ENCODE results near the gene GET4. TPM values are rescaled to one million over a fixed set of nuclear protein-coding genes. Genes with fewer than 3 reads are reported as not detected.

GET4 gene
- total RNA-seq, 1 donor from 2014 or later, result 35.8 TPM

DNA sequence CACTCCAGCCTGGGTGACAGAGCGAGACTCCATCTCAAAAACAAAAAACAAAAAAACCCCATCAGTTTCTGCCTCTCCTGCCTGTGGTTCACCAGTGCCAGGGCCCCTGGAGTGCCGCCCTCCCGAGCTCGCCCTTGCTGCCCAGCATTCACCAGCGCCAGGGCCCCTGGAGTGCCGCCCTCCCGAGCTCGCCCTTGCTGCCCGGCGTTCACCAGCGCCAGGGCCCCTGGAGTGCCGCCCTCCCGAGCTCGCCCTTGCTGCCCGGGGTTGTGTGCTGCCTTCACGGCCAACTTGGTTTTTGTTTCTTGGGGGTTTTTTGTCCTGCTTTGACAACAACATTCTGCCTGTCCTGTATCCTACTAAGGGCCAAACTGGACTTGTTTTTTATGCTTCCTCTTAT is 13.2 kb upstream of the GET4 start:
- Histone ChIP-seq H3K4me1 (peaks cover 13% of the 10 kb centered on the region), H3K36me3 (peaks cover 0 to 68% of the 10 kb centered on the region in 2 donors), H3K27ac (no peak overlapping the region), H3K27me3 (no peaks in the 10 kb centered on the region), H3K9me3 (no peaks in the 10 kb centered on the region), H3K4me3 (no peak overlapping the region)
- TF ChIP-seq POLR2A (IDR thresholded peaks at IDR 0.05) (no peak), POLR2AphosphoS5 (IDR thresholded peaks at IDR 0.05; ENCODE audit: insufficient read depth in 1 of 2, low read depth in 1 of 2) (no peak)
- TF ChIP-seq, protein P1, sequence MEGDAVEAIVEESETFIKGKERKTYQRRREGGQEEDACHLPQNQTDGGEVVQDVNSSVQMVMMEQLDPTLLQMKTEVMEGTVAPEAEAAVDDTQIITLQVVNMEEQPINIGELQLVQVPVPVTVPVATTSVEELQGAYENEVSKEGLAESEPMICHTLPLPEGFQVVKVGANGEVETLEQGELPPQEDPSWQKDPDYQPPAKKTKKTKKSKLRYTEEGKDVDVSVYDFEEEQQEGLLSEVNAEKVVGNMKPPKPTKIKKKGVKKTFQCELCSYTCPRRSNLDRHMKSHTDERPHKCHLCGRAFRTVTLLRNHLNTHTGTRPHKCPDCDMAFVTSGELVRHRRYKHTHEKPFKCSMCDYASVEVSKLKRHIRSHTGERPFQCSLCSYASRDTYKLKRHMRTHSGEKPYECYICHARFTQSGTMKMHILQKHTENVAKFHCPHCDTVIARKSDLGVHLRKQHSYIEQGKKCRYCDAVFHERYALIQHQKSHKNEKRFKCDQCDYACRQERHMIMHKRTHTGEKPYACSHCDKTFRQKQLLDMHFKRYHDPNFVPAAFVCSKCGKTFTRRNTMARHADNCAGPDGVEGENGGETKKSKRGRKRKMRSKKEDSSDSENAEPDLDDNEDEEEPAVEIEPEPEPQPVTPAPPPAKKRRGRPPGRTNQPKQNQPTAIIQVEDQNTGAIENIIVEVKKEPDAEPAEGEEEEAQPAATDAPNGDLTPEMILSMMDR (IDR thresholded peaks at IDR 0.05), result no peak
- DNase-seq (ENCODE audit: extremely low spot score in 2 of 2), result no peak
- intact Hi-C loops (cut with DNase I), result no loop called here

DNA sequence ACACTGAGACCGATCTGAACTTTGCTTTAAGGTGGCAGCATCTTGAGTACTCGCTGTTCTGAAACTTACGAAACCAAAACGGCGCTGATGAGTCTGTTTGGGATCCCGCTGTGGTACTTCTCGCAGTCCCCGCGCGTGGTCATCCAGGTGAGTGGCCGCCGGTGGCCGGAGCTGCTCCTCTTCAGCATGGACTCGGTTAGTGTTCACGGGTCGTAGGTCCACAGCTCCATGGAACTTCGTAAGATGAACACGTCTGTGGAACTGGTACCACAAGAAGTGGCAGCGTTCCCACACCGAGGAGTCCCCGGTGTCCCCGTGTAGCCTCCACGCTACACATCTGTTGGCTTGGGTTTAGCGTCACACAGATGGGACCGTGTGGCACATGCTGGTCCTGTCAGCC is 10.4 kb upstream of the GET4 start:
- Histone ChIP-seq H3K27ac (peak overlapping the region; percentile 90), H3K27me3 (no peaks in the 10 kb centered on the region), H3K4me3 (no peak overlapping the region), H3K9me3 (no peaks in the 10 kb centered on the region), H3K36me3 (peaks cover 0 to 62% of the 10 kb centered on the region in 2 donors), H3K4me1 (peaks cover 15% of the 10 kb centered on the region)
- TF ChIP-seq, protein P1 (IDR thresholded peaks at IDR 0.05), result no peak
- TF ChIP-seq POLR2A (IDR thresholded peaks at IDR 0.05) (no peak), POLR2AphosphoS5 (IDR thresholded peaks at IDR 0.05; ENCODE audit: insufficient read depth in 1 of 2, low read depth in 1 of 2) (no peak)
- DNase-seq (ENCODE audit: extremely low spot score in 2 of 2), result no peak
- intact Hi-C loops (cut with DNase I), result no loop called here

DNA sequence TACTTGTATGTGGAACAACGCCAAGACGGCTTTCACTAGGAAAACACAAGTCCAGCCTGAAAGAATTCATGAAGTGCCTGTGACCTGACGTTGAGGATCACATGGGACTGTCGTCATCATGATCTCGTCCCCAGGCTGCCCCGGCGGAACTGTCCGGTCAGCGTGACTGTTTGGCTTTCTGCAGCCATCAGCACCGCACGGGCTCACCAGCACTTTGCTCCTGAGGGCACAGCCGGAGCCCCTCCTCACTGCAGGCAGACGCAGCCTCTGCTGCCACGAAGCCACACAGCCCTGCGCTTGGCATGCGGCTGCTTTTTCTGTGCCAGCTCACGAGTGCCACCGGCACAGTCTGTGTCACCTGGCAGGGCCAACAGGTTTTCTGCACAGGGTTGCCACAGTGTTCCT is 9.4 kb upstream of the GET4 start:
- peak overlapping the region; percentile 90 for H3K27ac ChIP-seq
- H3K4me1 ChIP-seq, result peaks cover 15% of the 10 kb centered on the region
- H3K9me3 ChIP-seq, result no peaks in the 10 kb centered on the region
- intact Hi-C loops (cut with DNase I), result no loop called here
- peaks cover 0 to 62% of the 10 kb centered on the region in 2 donors for H3K36me3 ChIP-seq
- no peaks in the 10 kb centered on the region for H3K27me3 ChIP-seq
- H3K4me3 ChIP-seq, result no peak overlapping the region
- TF ChIP-seq POLR2AphosphoS5 (IDR thresholded peaks at IDR 0.05; ENCODE audit: insufficient read depth in 1 of 2, low read depth in 1 of 2) (peak; percentile 61 to 83), POLR2A (IDR thresholded peaks at IDR 0.05) (no peak)
- TF ChIP-seq, protein P1 (IDR thresholded peaks at IDR 0.05), result no peak
- DNase-seq (ENCODE audit: extremely low spot score in 2 of 2), result no peak

DNA sequence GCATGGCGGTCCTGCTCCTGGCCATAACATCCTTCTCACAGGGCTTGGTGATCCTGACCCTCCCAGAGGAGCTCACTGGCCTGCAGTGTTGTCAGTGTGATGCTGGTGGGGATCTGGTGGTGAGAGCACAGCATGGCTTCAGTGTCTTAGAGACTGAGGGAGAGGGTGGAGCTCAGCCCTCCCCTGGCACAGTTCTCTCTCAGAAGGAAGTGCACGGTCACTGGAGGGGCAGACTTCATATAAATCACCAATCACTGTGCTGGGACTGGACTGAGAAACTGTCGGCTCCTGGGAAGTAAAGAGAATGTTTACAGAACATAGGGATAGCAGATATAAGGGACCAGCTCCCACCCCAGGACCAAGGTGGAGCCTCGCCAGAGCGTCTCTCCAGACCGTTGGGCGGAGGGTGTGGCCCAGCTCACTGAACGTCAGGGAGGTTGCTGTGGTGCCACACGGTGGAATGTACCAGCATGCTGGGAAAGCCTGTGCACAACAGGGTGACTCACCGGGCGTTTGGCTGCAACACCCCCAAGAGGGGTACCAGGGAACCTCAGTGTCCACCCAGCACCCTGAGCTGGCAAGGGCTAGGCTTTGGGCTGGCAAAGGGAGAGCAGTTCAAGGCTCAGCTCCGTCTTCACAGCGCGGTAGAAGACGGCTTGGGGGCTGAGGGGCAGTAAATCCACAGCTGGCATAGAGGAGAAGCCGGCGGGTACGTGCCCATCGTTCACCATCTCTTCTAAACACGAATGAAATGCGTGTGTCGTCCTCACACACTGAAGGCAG is 8.8 kb upstream of the GET4 start:
- Histone ChIP-seq H3K27me3 (no peaks in the 10 kb centered on the region), H3K9me3 (no peaks in the 10 kb centered on the region), H3K4me1 (peaks cover 15% of the 10 kb centered on the region), H3K4me3 (no peak overlapping the region), H3K27ac (peak overlapping the region; percentile 90), H3K36me3 (peaks cover 0 to 62% of the 10 kb centered on the region in 2 donors)
- intact Hi-C loops (cut with DNase I), result no loop called here
- no peak for DNase-seq (ENCODE audit: extremely low spot score in 2 of 2)
- no peak for TF ChIP-seq POLR2A (IDR thresholded peaks at IDR 0.05)
- TF ChIP-seq, protein P1 (IDR thresholded peaks at IDR 0.05), result no peak
- TF ChIP-seq POLR2AphosphoS5 (IDR thresholded peaks at IDR 0.05; ENCODE audit: insufficient read depth in 1 of 2, low read depth in 1 of 2), result peak in 1 of 2 donors; percentile 63

DNA sequence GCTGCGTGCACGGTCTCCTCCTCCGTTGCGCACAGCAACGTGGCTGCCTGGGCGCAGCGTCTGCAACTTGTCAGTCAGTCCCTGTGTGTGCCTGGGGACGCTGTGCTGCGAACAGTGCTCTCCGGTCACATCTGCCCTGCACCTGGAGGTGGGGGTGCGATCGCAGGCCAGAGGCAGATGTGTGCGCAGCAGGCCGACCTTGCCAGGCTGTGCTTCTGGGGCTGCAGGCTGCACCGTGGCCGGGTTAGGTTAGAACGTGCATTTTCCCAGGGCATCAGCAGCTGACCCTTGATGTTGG is 8.2 kb upstream of the GET4 start:
- no peaks in the 10 kb centered on the region for H3K27me3 ChIP-seq
- TF ChIP-seq, protein P1 (IDR thresholded peaks at IDR 0.05), result no peak
- no peak for TF ChIP-seq POLR2A (IDR thresholded peaks at IDR 0.05)
- no peak for TF ChIP-seq POLR2AphosphoS5 (IDR thresholded peaks at IDR 0.05; ENCODE audit: insufficient read depth in 1 of 2, low read depth in 1 of 2)
- H3K9me3 ChIP-seq, result no peaks in the 10 kb centered on the region
- DNase-seq (ENCODE audit: extremely low spot score in 2 of 2), result no peak
- intact Hi-C loops (cut with DNase I), result no loop called here
- peaks cover 16% of the 10 kb centered on the region for H3K4me1 ChIP-seq
- no peak overlapping the region for H3K4me3 ChIP-seq
- peaks cover 0 to 62% of the 10 kb centered on the region in 2 donors for H3K36me3 ChIP-seq
- H3K27ac ChIP-seq, result peak overlapping the region; percentile 90
